GM12865 (cell line): ENCODE results near the gene KCTD3.

ENCODE experiments used
- DNase-seq: peaks from one replicate; pipeline ENCODE4 v3.0.0; 2010; ENCODE audit warnings: low read depth
- H3K4me3 ChIP-seq: 2 replicates; pipeline ENCODE4 v1.5.1; 2011; ENCODE audit warnings: mild to moderate bottlenecking, low read depth, low read length, control low read depth
- CTCF ChIP-seq: IDR thresholded peaks from 2 replicates; pipeline ENCODE4 v1.5.1; 2011; ENCODE audit warnings: low read length, control low read depth, low read depth, inconsistent platforms; ENCODE audit not compliant: insufficient read depth; ENCODE audit errors: missing control alignments

Gene KCTD3

GRCh38 chr1:215569986-215570824, 3.1 kb downstream of the KCTD3 start:
- H3K4me3 ChIP-seq: peak overlapping the region; percentile 39
- no peak for TF ChIP-seq CTCF
- peak; percentile 18 for DNase-seq

- no peak for TF ChIP-seq CTCF
- DNase-seq: no peak
- H3K4me3 ChIP-seq: no peak overlapping the region
Observed at GRCh38 chr1:215581896-215582295, 14.8 kb downstream of the KCTD3 start.

GRCh38 chr1:215583185-215583749, 16.2 kb downstream of the KCTD3 start:
- no peak for TF ChIP-seq CTCF
- H3K4me3 ChIP-seq: no peak overlapping the region

GRCh38 chr1:215584389-215584788, 17.3 kb downstream of the KCTD3 start:
- TF ChIP-seq CTCF: no peak
- H3K4me3 ChIP-seq: no peak overlapping the region
- peak; percentile 64 for DNase-seq

More at GRCh38 chr1:215583185-215583749, 16.2 kb downstream of the KCTD3 start:
- peak; percentile 66 for DNase-seq

GRCh38 chr1:215589650-215590435, 22.7 kb downstream of the KCTD3 start:
- TF ChIP-seq CTCF: no peak
- no peak overlapping the region for H3K4me3 ChIP-seq
- no peak for DNase-seq

- no peak for TF ChIP-seq CTCF
- DNase-seq: no peak
- no peak overlapping the region for H3K4me3 ChIP-seq
Observed at GRCh38 chr1:215590779-215591491, 23.8 kb downstream of the KCTD3 start.
